Mesothelial cell of epicardium (in vitro differentiated cells): Measurements from ENCODE around the gene UBN1. TPM values are rescaled to one million over a fixed set of nuclear protein-coding genes. Genes with fewer than 3 reads are reported as not detected.

Experiments
- DNase-seq, 2 experiments: peaks; one replicate each; pipeline ENCODE4 v3.0.0; 2021; ENCODE audit warnings: low spot score in 2 of 2; ENCODE audit not compliant: unreplicated experiment in 2 of 2
- H3K27ac Mint-ChIP-seq: 2 replicates; pipeline ENCODE4 v1.8.0; 2021; ENCODE audit warnings: mixed read lengths
- H3K27me3 Mint-ChIP-seq: 2 replicates; pipeline ENCODE4 v1.8.0; 2021; ENCODE audit warnings: low read depth, mixed read lengths
- H3K36me3 Mint-ChIP-seq: 2 replicates; pipeline ENCODE4 v1.8.0; 2021; ENCODE audit warnings: mixed read lengths
- H3K4me1 Mint-ChIP-seq: 2 replicates; pipeline ENCODE4 v1.8.0; 2021; ENCODE audit warnings: mixed read lengths
- H3K4me3 Mint-ChIP-seq: 2 replicates; pipeline ENCODE4 v1.8.0; 2021; ENCODE audit warnings: mild to moderate bottlenecking, moderate library complexity, mixed read lengths
- H3K9me3 Mint-ChIP-seq: 2 replicates; pipeline ENCODE4 v1.8.0; 2021; ENCODE audit warnings: mixed read lengths
- total RNA-seq: library from RNA; stranded (reverse); gene quantifications from 3 replicates; pipeline ENCODE4 v1.2.1, GENCODE V29; 2021
- TF ChIP-seq, protein P1 (sequence below): fragments of 200-600 bp; sonication (generic); IDR thresholded peaks from one replicate; pipeline ENCODE4 v1.5.0; 2021; ENCODE audit warnings: antibody characterized with exemption; ENCODE audit not compliant: unreplicated experiment

The UBN1 gene
- total RNA-seq, 1 donor from 2014 or later, result 40.5 TPM

DNA sequence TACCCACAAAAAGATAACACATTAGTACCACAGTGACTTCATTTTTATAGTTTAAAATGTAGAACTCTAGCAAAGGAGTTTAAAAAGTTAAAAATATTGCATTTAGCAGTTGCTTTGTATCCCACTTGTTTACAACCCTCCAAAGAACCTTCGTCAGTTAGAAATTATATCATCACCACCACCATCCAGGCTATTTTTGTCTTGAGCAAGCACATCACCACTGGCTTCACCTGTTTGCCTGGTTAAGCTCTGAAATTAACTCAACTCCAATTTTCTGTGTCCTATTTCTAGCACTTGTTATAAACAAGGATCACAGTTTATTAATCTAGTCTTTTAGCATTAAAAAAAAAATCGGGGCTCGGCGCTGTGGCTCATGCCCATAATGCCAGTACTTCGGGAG is 6.3 kb upstream of the UBN1 start:
- Mint-ChIP-seq H3K4me3 (no peak overlapping the region), H3K36me3 (peaks cover 34% of the 10 kb centered on the region)

DNA sequence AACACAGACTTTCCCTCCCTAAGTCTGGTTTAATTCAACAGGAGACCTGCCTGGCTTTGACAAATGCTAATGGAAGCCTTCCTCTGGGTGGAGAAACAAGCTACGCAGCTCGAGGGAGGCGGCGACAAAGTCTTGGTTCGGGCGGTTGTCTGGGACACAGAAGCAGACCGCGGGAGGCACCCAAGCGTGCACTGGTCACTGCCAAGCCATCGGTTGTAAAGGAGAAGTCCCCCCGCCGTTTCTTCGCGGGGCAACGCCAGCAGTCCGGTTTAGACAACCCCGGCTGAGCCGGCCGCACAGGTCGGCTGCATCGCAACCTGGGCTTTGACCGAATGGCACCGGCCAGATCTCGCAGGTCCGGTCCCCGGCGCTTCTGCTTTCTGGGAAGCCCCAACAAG is 779 bp upstream of the UBN1 start:
- peaks cover 8% of the 10 kb centered on the region for H3K36me3 Mint-ChIP-seq
- H3K27ac Mint-ChIP-seq, result peak overlapping the region; percentile 94
- no peaks in the 10 kb centered on the region for H3K9me3 Mint-ChIP-seq
- TF ChIP-seq, protein P1, sequence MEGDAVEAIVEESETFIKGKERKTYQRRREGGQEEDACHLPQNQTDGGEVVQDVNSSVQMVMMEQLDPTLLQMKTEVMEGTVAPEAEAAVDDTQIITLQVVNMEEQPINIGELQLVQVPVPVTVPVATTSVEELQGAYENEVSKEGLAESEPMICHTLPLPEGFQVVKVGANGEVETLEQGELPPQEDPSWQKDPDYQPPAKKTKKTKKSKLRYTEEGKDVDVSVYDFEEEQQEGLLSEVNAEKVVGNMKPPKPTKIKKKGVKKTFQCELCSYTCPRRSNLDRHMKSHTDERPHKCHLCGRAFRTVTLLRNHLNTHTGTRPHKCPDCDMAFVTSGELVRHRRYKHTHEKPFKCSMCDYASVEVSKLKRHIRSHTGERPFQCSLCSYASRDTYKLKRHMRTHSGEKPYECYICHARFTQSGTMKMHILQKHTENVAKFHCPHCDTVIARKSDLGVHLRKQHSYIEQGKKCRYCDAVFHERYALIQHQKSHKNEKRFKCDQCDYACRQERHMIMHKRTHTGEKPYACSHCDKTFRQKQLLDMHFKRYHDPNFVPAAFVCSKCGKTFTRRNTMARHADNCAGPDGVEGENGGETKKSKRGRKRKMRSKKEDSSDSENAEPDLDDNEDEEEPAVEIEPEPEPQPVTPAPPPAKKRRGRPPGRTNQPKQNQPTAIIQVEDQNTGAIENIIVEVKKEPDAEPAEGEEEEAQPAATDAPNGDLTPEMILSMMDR, result no peak
- peak in 1 of 2 experiments; percentile 66 for DNase-seq
- H3K4me3 Mint-ChIP-seq, result peak overlapping the region; percentile 82
- peaks cover 35% of the 10 kb centered on the region for H3K4me1 Mint-ChIP-seq
- no peaks in the 10 kb centered on the region for H3K27me3 Mint-ChIP-seq

More for the DNA sequence above, 6.3 kb upstream of the UBN1 start:
- no peaks in the 10 kb centered on the region for H3K27me3 Mint-ChIP-seq
- H3K9me3 Mint-ChIP-seq, result no peaks in the 10 kb centered on the region
- peaks cover 8% of the 10 kb centered on the region for H3K4me1 Mint-ChIP-seq
- H3K27ac Mint-ChIP-seq, result no peak overlapping the region
- DNase-seq, result no peak
- TF ChIP-seq, protein P1, result no peak

DNA sequence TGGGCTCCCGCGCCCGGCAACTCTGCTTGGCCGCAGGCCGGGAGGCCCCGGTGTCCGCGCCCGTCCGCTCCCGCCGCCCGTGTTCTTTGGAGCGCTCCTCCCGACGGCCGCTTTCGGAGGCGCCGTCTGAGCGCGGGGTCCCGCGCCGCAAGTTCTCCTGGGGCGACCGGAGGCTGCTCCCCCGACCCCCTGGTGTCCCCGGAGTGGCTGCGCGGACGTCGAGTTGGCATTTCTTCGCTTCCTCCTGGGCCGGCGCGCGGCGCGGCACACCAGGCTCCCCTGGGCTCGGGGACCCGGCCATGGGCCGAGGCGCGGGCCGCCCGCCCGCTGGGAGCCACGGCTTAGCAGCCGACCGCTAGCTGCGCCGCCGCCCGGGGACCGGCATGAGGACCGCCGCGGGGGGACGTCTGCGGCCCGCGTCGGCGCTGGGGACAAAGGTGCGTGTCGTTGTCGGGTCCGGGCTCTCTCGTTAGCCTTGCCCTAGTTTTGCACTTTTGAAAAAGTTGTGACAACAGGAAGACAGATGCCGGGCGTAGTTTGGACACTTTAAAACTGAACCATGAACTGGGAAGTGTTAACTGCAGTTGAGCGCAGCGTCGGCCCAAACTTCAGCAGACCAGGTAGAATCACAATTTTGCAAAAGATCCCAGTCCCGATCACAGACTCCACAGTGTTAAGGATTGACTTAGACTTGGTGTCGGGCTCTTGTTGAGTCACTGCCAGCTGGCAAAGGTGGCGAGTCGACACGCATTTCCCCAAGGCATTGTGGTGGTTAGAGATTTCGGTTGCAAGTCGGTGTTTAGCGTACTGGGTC is 700 bp downstream of the UBN1 start:
- Mint-ChIP-seq H3K36me3 (peaks cover 6% of the 10 kb centered on the region), H3K27ac (peak overlapping the region; percentile 87), H3K4me1 (peaks cover 35% of the 10 kb centered on the region), H3K27me3 (no peaks in the 10 kb centered on the region), H3K9me3 (no peaks in the 10 kb centered on the region), H3K4me3 (peak overlapping the region; percentile 83)
- peak; percentile 26 to 63 for DNase-seq
- TF ChIP-seq, protein P1, result no peak

DNA sequence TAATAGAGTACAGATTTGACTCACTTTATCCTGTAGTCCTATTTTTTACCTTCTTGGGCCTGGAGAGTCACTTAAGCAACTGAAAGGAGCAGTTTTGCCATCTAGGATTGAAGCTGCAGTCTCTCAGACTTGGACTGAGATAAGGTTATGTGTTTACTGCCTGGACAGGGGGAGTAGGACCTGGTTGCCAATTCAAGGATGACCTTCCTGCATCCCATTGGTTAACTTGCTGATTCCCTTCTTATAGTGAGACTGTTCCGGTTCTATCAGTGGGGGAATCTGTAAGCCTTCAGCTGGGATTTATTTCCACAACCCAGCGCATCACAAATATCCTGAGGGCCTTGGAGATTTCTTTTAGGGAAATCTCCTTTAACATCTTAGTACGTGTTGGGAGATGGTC is 2.9 kb downstream of the UBN1 start:
- Mint-ChIP-seq H3K9me3 (no peaks in the 10 kb centered on the region), H3K4me3 (peak overlapping the region; percentile 35), H3K36me3 (peaks cover 8% of the 10 kb centered on the region), H3K4me1 (peaks cover 35% of the 10 kb centered on the region), H3K27ac (no peak overlapping the region), H3K27me3 (no peaks in the 10 kb centered on the region)
- TF ChIP-seq, protein P1, result no peak
- no peak for DNase-seq

DNA sequence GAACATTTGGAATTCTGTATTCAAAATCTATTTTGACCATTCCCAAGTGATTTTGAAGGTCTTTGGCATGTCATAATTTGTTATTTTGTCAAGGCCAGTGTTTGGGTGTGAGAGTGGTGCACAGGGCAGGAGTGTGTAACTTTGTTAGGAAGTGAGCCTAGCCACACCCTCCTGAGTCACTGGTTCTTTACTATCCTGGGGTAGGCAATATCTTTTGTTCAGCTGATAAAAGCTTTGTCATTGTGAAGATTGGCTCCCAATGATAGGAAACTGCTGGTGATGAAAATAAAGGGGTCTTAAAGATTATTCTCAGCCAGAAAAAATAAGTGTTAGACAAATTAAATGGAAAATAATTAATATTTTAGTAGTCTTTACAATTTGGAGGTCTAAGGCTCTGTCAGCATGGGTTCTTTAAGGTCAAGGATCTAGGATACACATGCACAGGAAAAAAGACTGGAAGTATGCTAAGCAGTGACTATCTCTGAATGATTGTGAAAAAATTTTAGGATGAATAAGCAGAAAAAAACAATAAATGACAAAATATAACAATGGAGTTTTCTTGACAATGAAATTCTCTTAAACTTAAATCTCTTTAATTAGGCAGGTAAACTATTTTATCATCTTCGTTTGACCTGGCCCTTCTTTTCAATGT is 5.1 kb downstream of the UBN1 start:
- DNase-seq, result no peak
- Mint-ChIP-seq H3K36me3 (peaks cover 11% of the 10 kb centered on the region), H3K4me3 (no peak overlapping the region), H3K27ac (no peak overlapping the region), H3K4me1 (peaks cover 22% of the 10 kb centered on the region), H3K9me3 (no peaks in the 10 kb centered on the region), H3K27me3 (no peaks in the 10 kb centered on the region)
- TF ChIP-seq, protein P1, result no peak
